GM23248 (cell line): Measurements from ENCODE around the gene DKC1. TPM values are rescaled to one million over a fixed set of nuclear protein-coding genes. Genes with fewer than 3 reads are reported as not detected.
A peak's percentile ranks its signal among the peaks of the same experiment; 100 is the strongest.

Experiments
- DNase-seq: peaks from one replicate; pipeline ENCODE4 v3.0.0-alpha.2; 2015
- H2AFZ ChIP-seq: fragments of 200-600 bp; sonication (generic); 2 replicates; pipeline ENCODE4 v1.6.1; 2016; ENCODE audit warnings: antibody characterized with exemption
- H3F3A ChIP-seq: fragments of 200-600 bp; sonication (generic); 2 replicates; pipeline ENCODE4 v1.6.1; 2016; ENCODE audit warnings: mild to moderate bottlenecking, antibody characterized with exemption, mixed run types; ENCODE audit not compliant: insufficient read depth
- H3K27ac ChIP-seq: fragments of 200-600 bp; sonication (generic); 2 replicates; pipeline ENCODE4 v1.5.1; 2016; ENCODE audit warnings: mild to moderate bottlenecking
- H3K27me3 ChIP-seq: fragments of 200-600 bp; sonication (generic); replicated peaks from 2 replicates; pipeline ENCODE4 v1.6.1; 2016; ENCODE audit warnings: mild to moderate bottlenecking; ENCODE audit not compliant: insufficient read depth
- H3K36me3 ChIP-seq: fragments of 200-600 bp; sonication (generic); 2 replicates; pipeline ENCODE4 v1.6.1; 2016; ENCODE audit warnings: low read depth, mild to moderate bottlenecking
- H3K4me1 ChIP-seq: fragments of 200-600 bp; sonication (generic); 2 replicates; pipeline ENCODE4 v1.6.1; 2016; ENCODE audit warnings: mild to moderate bottlenecking; ENCODE audit not compliant: insufficient read depth
- H3K4me2 ChIP-seq: fragments of 200-600 bp; sonication (generic); one replicate; pipeline ENCODE4 v1.6.1; 2016; ENCODE audit warnings: mild to moderate bottlenecking; ENCODE audit not compliant: unreplicated experiment
- H3K4me3 ChIP-seq: fragments of 200-600 bp; sonication (generic); 2 replicates; pipeline ENCODE4 v1.5.1; 2016; ENCODE audit warnings: mild to moderate bottlenecking
- H3K79me2 ChIP-seq: fragments of 200-600 bp; sonication (generic); 2 replicates; pipeline ENCODE4 v1.6.1; 2016; ENCODE audit warnings: mild to moderate bottlenecking; ENCODE audit not compliant: insufficient read depth
- H3K9ac ChIP-seq: fragments of 200-600 bp; sonication (generic); 2 replicates; pipeline ENCODE4 v1.6.1; 2016; ENCODE audit warnings: mild to moderate bottlenecking
- H3K9me2 ChIP-seq: fragments of 200-600 bp; sonication (generic); 2 replicates; pipeline ENCODE4 v1.6.1; 2016; ENCODE audit warnings: mixed run types, mild to moderate bottlenecking, moderate library complexity; ENCODE audit not compliant: insufficient read depth
- H3K9me3 ChIP-seq: fragments of 200-600 bp; sonication (generic); one replicate; pipeline ENCODE4 v1.6.1; 2017; ENCODE audit warnings: low read depth
- H4K20me1 ChIP-seq: fragments of 200-600 bp; sonication (generic); 2 replicates; pipeline ENCODE4 v1.6.0; 2016; ENCODE audit not compliant: insufficient read depth
- EZH2 ChIP-seq: fragments of 200-600 bp; sonication (generic); IDR thresholded peaks from 2 replicates; pipeline ENCODE4 v1.6.1; 2018; ENCODE audit warnings: antibody characterized with exemption, mild to moderate bottlenecking; ENCODE audit not compliant: insufficient read depth, poor library complexity, severe bottlenecking
- EZH2phosphoT487 ChIP-seq: fragments of 200-600 bp; sonication (generic); IDR thresholded peaks from 2 replicates; pipeline ENCODE4 v1.6.1; 2018; ENCODE audit warnings: antibody characterized with exemption, moderate library complexity, mild to moderate bottlenecking, low read depth; ENCODE audit not compliant: insufficient read depth
- WGBS, 2 experiments: methylation state at CpG; one replicate each; pipeline ENCODE4 v1.1.6; 2015 to 2017; ENCODE audit warnings: low lambda C conversion rate in 2 of 2, low coverage in 1 of 2; ENCODE audit errors: missing lambda C conversion rate in 2 of 2; 5-methylcytosine and 5-hydroxymethylcytosine counted together
- in situ Hi-C: fragments of 300-500 bp; cut with MboI; formaldehyde crosslinking; loops from 2 replicates; pipeline ENCODE4 v1.15.0; 2020
- polyA plus RNA-seq: library from polyadenylated mRNA; unstranded; fragments of >200 nt; fragmentation: Nextera tagmentation; extraction: Ambion mirVana; gene quantifications from 2 replicates; pipeline ENCODE4 v1.2.1, GENCODE V29; 2016
- total RNA-seq: library from RNA; depleted of rRNA; stranded (reverse); fragments of >200 nt; shearing (Covaris generic); gene quantifications from 2 replicates; pipeline ENCODE4 v1.2.3, GENCODE V29; 2014

Gene DKC1
- total and polyA plus RNA-seq, 2 experiments from 2014 or later, result 40.1 to 42.9 TPM

- Histone ChIP-seq H3F3A (peaks cover 28% of the 10 kb centered on the region), H3K4me3 (no peak overlapping the region), H4K20me1 (no peaks in the 10 kb centered on the region), H3K79me2 (no peaks in the 10 kb centered on the region), H3K4me1 (peaks cover 28% of the 10 kb centered on the region), H3K9me2 (no peaks in the 10 kb centered on the region), H3K9me3 (no peaks in the 10 kb centered on the region), H3K4me2 (no peak overlapping the region), H3K9ac (no peak overlapping the region), H3K27me3 (no peaks in the 10 kb centered on the region), H3K36me3 (no peaks in the 10 kb centered on the region), H3K27ac (no peak overlapping the region), H2AFZ (no peak overlapping the region)
- 94 to 100% methylated on average over 2 of the region's 2 CpGs for WGBS, 2 experiments
- DNase-seq, result no peak
- TF ChIP-seq EZH2phosphoT487, result no peak
- no peak for TF ChIP-seq EZH2
- in situ Hi-C loops, result no loop called here
Measured at GRCh38 chrX:154724993-154725756, 37.5 kb upstream of the DKC1 start.

GRCh38 chrX:154727418-154727817 lies 35.2 kb upstream of the DKC1 start:
- no peaks in the 10 kb centered on the region for H4K20me1 ChIP-seq
- peaks cover 35% of the 10 kb centered on the region for H3F3A ChIP-seq
- H3K9ac ChIP-seq, result peak overlapping the region; percentile 46
- H3K4me3 ChIP-seq, result no peak overlapping the region
- peaks cover 40% of the 10 kb centered on the region for H3K4me1 ChIP-seq
- H3K9me3 ChIP-seq, result no peaks in the 10 kb centered on the region
- TF ChIP-seq EZH2 (no peak), EZH2phosphoT487 (no peak)
- no peaks in the 10 kb centered on the region for H3K27me3 ChIP-seq
- in situ Hi-C loops, result no loop called here
- 80% methylated on average over 1 of the region's 1 CpG for WGBS, 2 experiments
- no peaks in the 10 kb centered on the region for H3K36me3 ChIP-seq
- H3K79me2 ChIP-seq, result no peaks in the 10 kb centered on the region
- no peaks in the 10 kb centered on the region for H3K9me2 ChIP-seq
- peak overlapping the region; percentile 48 for H3K4me2 ChIP-seq
- H2AFZ ChIP-seq, result no peak overlapping the region
- peak; percentile 43 for DNase-seq
- H3K27ac ChIP-seq, result peak overlapping the region; percentile 64

- H3K79me2 ChIP-seq, result no peaks in the 10 kb centered on the region
- no peak for TF ChIP-seq EZH2
- TF ChIP-seq EZH2phosphoT487, result no peak
- peak overlapping the region; percentile 46 for H3K9ac ChIP-seq
- H3K36me3 ChIP-seq, result no peaks in the 10 kb centered on the region
- peak overlapping the region; percentile 48 for H3K4me2 ChIP-seq
- H3K4me1 ChIP-seq, result peaks cover 44% of the 10 kb centered on the region
- in situ Hi-C loops, result no loop called here
- WGBS, 2 experiments, result 15 to 26% methylated on average over 3 of the region's 3 CpGs
- H3K27ac ChIP-seq, result peak overlapping the region; percentile 64
- no peak overlapping the region for H2AFZ ChIP-seq
- H3K4me3 ChIP-seq, result no peak overlapping the region
- no peaks in the 10 kb centered on the region for H4K20me1 ChIP-seq
- no peaks in the 10 kb centered on the region for H3K27me3 ChIP-seq
- peaks cover 40% of the 10 kb centered on the region for H3F3A ChIP-seq
- no peaks in the 10 kb centered on the region for H3K9me3 ChIP-seq
- no peaks in the 10 kb centered on the region for H3K9me2 ChIP-seq
- peak; percentile 70 for DNase-seq
Measured at GRCh38 chrX:154727871-154728270, 34.8 kb upstream of the DKC1 start.

GRCh38 chrX:154728431-154729190 lies 34.1 kb upstream of the DKC1 start:
- Histone ChIP-seq H4K20me1 (no peaks in the 10 kb centered on the region), H2AFZ (no peak overlapping the region), H3K9me2 (no peaks in the 10 kb centered on the region), H3K9ac (no peak overlapping the region), H3K4me3 (no peak overlapping the region), H3K4me2 (peak overlapping the region; percentile 28), H3K27ac (0 out of 2 replicates have a peak overlapping the region, but pooled peaks have one; percentile 64), H3F3A (peaks cover 47% of the 10 kb centered on the region), H3K36me3 (no peaks in the 10 kb centered on the region), H3K4me1 (peaks cover 52% of the 10 kb centered on the region), H3K79me2 (no peaks in the 10 kb centered on the region), H3K27me3 (no peaks in the 10 kb centered on the region), H3K9me3 (no peaks in the 10 kb centered on the region)
- 60 to 67% methylated on average over 7 of the region's 7 CpGs for WGBS, 2 experiments
- in situ Hi-C loops, result no loop called here
- DNase-seq, result no peak
- TF ChIP-seq EZH2phosphoT487 (no peak), EZH2 (no peak)
